ENCODE data around the gene MALAT1. TPM values are rescaled to one million over a fixed set of nuclear protein-coding genes. Genes with fewer than 3 reads are reported as not detected.
A peak's percentile ranks its signal among the peaks of the same experiment; 100 is the strongest.

MALAT1 gene
- total and polyA plus RNA-seq, 10 of the 15 experiments (the other 5 are each of a cell fraction or from before 2014, with no cell fraction given), result 448 to 8,160 (median 2,019) TPM

DNA sequence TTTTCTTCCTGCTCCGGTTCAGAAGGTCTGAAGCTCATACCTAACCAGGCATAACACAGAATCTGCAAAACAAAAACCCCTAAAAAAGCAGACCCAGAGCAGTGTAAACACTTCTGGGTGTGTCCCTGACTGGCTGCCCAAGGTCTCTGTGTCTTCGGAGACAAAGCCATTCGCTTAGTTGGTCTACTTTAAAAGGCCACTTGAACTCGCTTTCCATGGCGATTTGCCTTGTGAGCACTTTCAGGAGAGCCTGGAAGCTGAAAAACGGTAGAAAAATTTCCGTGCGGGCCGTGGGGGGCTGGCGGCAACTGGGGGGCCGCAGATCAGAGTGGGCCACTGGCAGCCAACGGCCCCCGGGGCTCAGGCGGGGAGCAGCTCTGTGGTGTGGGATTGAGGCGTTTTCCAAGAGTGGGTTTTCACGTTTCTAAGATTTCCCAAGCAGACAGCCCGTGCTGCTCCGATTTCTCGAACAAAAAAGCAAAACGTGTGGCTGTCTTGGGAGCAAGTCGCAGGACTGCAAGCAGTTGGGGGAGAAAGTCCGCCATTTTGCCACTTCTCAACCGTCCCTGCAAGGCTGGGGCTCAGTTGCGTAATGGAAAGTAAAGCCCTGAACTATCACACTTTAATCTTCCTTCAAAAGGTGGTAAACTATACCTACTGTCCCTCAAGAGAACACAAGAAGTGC is 661 bp upstream of the MALAT1 start:
- intact Hi-C loops (cut with micrococcal nuclease; ENCODE audit: unreplicated experiment) (loop anchor here (5.0 kb wide), 2 partner anchors 41 to 116 kb away; partner anchors contain the start of gene SLC25A45), in situ Hi-C loops (cut with MboI) (no loop called here)
- Histone ChIP-seq H3K27me3 (replicated peaks in 1 of 2; ENCODE audit: control insufficient read depth in 2 of 2, insufficient read depth in 2 of 2, low read length in 1 of 2) (no peaks in the 10 kb centered on the region), H3K4me3 (peak overlapping the region; percentile 77), H4K20me1 (ENCODE audit: control insufficient read depth, insufficient read depth) (no peaks in the 10 kb centered on the region; the same call in none of the 2 replicates), H3K36me3 (ENCODE audit: control insufficient read depth in 2 of 2, insufficient read depth in 2 of 2, low read length in 1 of 2) (peaks cover 0 to 7% of the 10 kb centered on the region in 2 experiments; a peak in 3 of 4 replicates), H3K4me1 (ENCODE audit: control insufficient read depth, insufficient read depth, low read length) (peaks cover 29% of the 10 kb centered on the region), H3K9me3 (replicated peaks; ENCODE audit: control insufficient read depth, insufficient read depth, low read length) (no peaks in the 10 kb centered on the region), H3K9ac (ENCODE audit: control insufficient read depth, insufficient read depth, low read length) (peak overlapping the region; percentile 100), H2AFZ (ENCODE audit: control insufficient read depth, low read depth, low read length) (peak overlapping the region; percentile 20; the same call in 1 of the 2 replicates), H3K79me2 (ENCODE audit: control insufficient read depth, insufficient read depth, low read length) (peaks cover 92% of the 10 kb centered on the region), H3K4me2 (ENCODE audit: control insufficient read depth, insufficient read depth) (peak overlapping the region; percentile 93), H3K27ac (ENCODE audit: control insufficient read depth, insufficient read depth) (peak overlapping the region; percentile 100)
- DNase-seq (ENCODE audit: low read depth, low spot score) (peak; percentile 53), ATAC-seq (peak; percentile 16), FAIRE-seq (no peak)
- SMC1A ChIA-PET (ENCODE audit: uncharacterized antibody, unreplicated experiment), result interaction anchor here (1.1 to 19.3 kb wide), 10 partner anchors 9 to 80 kb away, joined by 3 to 481 read pairs (median 19); partner anchors contain the start of gene NEAT1
- RAD21 ChIA-PET (ENCODE audit: unreplicated experiment), result interaction anchor here (0.8 to 14.2 kb wide), 16 partner anchors 8 to 136 kb away, joined by 3 to 282 read pairs (median 9); partner anchors contain the start of gene NEAT1
- BruUV-seq (replicated peaks), result TSS peak; percentile 70
- under 1% methylated on average over 24 of the region's 24 CpGs for WGBS (ENCODE audit: insufficient coverage, insufficient replicate concordance, low lambda C conversion rate, missing lambda C conversion rate)
- POLR2A ChIA-PET, result interaction anchor here (0.7 to 16.2 kb wide), 19 partner anchors 8 to 236 kb away, joined by 3 to 429 read pairs (median 7); partner anchors contain the start of genes NEAT1 and SIPA1
- CTCF ChIA-PET, result interaction anchor here (0.6 to 27.9 kb wide), 10 partner anchors 9 to 135 kb away, joined by 3 to 728 read pairs (median 10); partner anchors contain the start of gene NEAT1
- no peak for TF ChIP-seq HDAC2 (IDR thresholded peaks at IDR 0.05)
- TF ChIP-seq MTA3 (IDR thresholded peaks at IDR 0.05; ENCODE audit: borderline replicate concordance, low read length), result no peak
- no peak for TF ChIP-seq LARP7 (IDR thresholded peaks at IDR 0.05)
- TF ChIP-seq CREB1 (IDR thresholded peaks at IDR 0.05; ENCODE audit: low read depth), result no peak
- TF ChIP-seq MTA2 (IDR thresholded peaks at IDR 0.05; ENCODE audit: low read depth), result no peak
- TF ChIP-seq GABPA (IDR thresholded peaks at IDR 0.05; ENCODE audit: low read depth), result no peak
- TF ChIP-seq KLF5 (IDR thresholded peaks at IDR 0.05; ENCODE audit: partially characterized antibody), result no peak
- no peak for TF ChIP-seq NR2C1 (IDR thresholded peaks at IDR 0.05)
- TF ChIP-seq, protein P1, sequence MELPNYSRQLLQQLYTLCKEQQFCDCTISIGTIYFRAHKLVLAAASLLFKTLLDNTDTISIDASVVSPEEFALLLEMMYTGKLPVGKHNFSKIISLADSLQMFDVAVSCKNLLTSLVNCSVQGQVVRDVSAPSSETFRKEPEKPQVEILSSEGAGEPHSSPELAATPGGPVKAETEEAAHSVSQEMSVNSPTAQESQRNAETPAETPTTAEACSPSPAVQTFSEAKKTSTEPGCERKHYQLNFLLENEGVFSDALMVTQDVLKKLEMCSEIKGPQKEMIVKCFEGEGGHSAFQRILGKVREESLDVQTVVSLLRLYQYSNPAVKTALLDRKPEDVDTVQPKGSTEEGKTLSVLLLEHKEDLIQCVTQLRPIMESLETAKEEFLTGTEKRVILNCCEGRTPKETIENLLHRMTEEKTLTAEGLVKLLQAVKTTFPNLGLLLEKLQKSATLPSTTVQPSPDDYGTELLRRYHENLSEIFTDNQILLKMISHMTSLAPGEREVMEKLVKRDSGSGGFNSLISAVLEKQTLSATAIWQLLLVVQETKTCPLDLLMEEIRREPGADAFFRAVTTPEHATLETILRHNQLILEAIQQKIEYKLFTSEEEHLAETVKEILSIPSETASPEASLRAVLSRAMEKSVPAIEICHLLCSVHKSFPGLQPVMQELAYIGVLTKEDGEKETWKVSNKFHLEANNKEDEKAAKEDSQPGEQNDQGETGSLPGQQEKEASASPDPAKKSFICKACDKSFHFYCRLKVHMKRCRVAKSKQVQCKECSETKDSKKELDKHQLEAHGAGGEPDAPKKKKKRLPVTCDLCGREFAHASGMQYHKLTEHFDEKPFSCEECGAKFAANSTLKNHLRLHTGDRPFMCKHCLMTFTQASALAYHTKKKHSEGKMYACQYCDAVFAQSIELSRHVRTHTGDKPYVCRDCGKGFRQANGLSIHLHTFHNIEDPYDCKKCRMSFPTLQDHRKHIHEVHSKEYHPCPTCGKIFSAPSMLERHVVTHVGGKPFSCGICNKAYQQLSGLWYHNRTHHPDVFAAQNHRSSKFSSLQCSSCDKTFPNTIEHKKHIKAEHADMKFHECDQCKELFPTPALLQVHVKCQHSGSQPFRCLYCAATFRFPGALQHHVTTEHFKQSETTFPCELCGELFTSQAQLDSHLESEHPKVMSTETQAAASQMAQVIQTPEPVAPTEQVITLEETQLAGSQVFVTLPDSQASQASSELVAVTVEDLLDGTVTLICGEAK (IDR thresholded peaks at IDR 0.05; ENCODE audit: borderline replicate concordance), result no peak
- TF ChIP-seq PAX8 (IDR thresholded peaks at IDR 0.05), result no peak
- no peak for TF ChIP-seq STAT1 (conservative IDR thresholded peaks at IDR 0.05)
- peak; percentile 59; the same call in 1 of the 2 replicates for TF ChIP-seq POLR2A (IDR thresholded peaks at IDR 0.05; ENCODE audit: low read depth, low read length)
- TF ChIP-seq, protein P2, sequence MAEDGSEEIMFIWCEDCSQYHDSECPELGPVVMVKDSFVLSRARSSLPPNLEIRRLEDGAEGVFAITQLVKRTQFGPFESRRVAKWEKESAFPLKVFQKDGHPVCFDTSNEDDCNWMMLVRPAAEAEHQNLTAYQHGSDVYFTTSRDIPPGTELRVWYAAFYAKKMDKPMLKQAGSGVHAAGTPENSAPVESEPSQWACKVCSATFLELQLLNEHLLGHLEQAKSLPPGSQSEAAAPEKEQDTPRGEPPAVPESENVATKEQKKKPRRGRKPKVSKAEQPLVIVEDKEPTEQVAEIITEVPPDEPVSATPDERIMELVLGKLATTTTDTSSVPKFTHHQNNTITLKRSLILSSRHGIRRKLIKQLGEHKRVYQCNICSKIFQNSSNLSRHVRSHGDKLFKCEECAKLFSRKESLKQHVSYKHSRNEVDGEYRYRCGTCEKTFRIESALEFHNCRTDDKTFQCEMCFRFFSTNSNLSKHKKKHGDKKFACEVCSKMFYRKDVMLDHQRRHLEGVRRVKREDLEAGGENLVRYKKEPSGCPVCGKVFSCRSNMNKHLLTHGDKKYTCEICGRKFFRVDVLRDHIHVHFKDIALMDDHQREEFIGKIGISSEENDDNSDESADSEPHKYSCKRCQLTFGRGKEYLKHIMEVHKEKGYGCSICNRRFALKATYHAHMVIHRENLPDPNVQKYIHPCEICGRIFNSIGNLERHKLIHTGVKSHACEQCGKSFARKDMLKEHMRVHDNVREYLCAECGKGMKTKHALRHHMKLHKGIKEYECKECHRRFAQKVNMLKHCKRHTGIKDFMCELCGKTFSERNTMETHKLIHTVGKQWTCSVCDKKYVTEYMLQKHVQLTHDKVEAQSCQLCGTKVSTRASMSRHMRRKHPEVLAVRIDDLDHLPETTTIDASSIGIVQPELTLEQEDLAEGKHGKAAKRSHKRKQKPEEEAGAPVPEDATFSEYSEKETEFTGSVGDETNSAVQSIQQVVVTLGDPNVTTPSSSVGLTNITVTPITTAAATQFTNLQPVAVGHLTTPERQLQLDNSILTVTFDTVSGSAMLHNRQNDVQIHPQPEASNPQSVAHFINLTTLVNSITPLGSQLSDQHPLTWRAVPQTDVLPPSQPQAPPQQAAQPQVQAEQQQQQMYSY (CRISPR knock-in tag; IDR thresholded peaks at IDR 0.05), result no peak
- TF ChIP-seq WRNIP1 (IDR thresholded peaks at IDR 0.05; ENCODE audit: borderline replicate concordance, low read depth, low read length), result no peak
- TF ChIP-seq ZNF622 (IDR thresholded peaks at IDR 0.05), result no peak
- no peak for TF ChIP-seq TCF12 (IDR thresholded peaks at IDR 0.05; ENCODE audit: low read depth, low read length)
- TF ChIP-seq MYB (IDR thresholded peaks at IDR 0.05; ENCODE audit: borderline replicate concordance, low read depth, low read length), result no peak

Measured in GM12878 (cell line).